NCI-H2081 (cell line): Measurements from ENCODE around the gene CNTN4.
"Not testable (repeated sequence)": the region's sequence is repeated elsewhere in the genome, so short reads cannot be mapped to it uniquely, and the experiment has no call there.

Experiments used
- DNase-seq, 2 experiments: peaks; one replicate each; lab custom pipeline; 2025; lab: John Stamatoyannopoulos, UW

The CNTN4 gene

GRCh38 chr3:2792432-2792831 is 693.8 kb downstream of the CNTN4 start:
- DNase-seq: no peak

GRCh38 chr3:2793987-2794386 is 695.3 kb downstream of the CNTN4 start:
- DNase-seq: no peak

GRCh38 chr3:2802429-2802828 is 703.8 kb downstream of the CNTN4 start:
- no peak for DNase-seq

GRCh38 chr3:2807514-2807913 is 708.8 kb downstream of the CNTN4 start:
- DNase-seq: no peak

GRCh38 chr3:2810723-2811122 is 712.1 kb downstream of the CNTN4 start:
- DNase-seq: no peak

- DNase-seq: no peak
Observed at GRCh38 chr3:2819571-2819970, 720.9 kb downstream of the CNTN4 start.

- DNase-seq: not testable (repeated sequence)
Observed at GRCh38 chr3:2820982-2821381, 722.3 kb downstream of the CNTN4 start.

- DNase-seq: no peak
Observed at GRCh38 chr3:2822611-2823010, 723.9 kb downstream of the CNTN4 start.

- DNase-seq: no peak
Observed at GRCh38 chr3:2823031-2823430, 724.4 kb downstream of the CNTN4 start.

GRCh38 chr3:2823437-2824211 is 725.0 kb downstream of the CNTN4 start:
- DNase-seq: no peak

GRCh38 chr3:2826036-2826435 is 727.4 kb downstream of the CNTN4 start:
- no peak for DNase-seq

GRCh38 chr3:2826453-2826852 is 727.8 kb downstream of the CNTN4 start:
- DNase-seq: no peak

GRCh38 chr3:2837239-2837638 is 738.6 kb downstream of the CNTN4 start:
- no peak for DNase-seq

GRCh38 chr3:2837910-2838309 is 739.2 kb downstream of the CNTN4 start:
- DNase-seq: no peak

- DNase-seq: no peak
Observed at GRCh38 chr3:2838546-2839157, 740.0 kb downstream of the CNTN4 start.

- DNase-seq: no peak
Observed at GRCh38 chr3:2839876-2840275, 741.2 kb downstream of the CNTN4 start.

- peak in 1 of 2 experiments; percentile 33 for DNase-seq
Observed at GRCh38 chr3:2847062-2847841, 748.6 kb downstream of the CNTN4 start.

- no peak for DNase-seq
Observed at GRCh38 chr3:2849092-2849491, 750.4 kb downstream of the CNTN4 start.

- no peak for DNase-seq
Observed at GRCh38 chr3:2850701-2851100, 752.0 kb downstream of the CNTN4 start.

GRCh38 chr3:2851361-2851760 is 752.7 kb downstream of the CNTN4 start:
- DNase-seq: no peak

GRCh38 chr3:2851835-2852234 is 753.2 kb downstream of the CNTN4 start:
- no peak for DNase-seq

- no peak for DNase-seq
Observed at GRCh38 chr3:2853651-2854050, 755.0 kb downstream of the CNTN4 start.
